ENCODE results near the gene RBP3. TPM values are rescaled to one million over a fixed set of nuclear protein-coding genes. Genes with fewer than 3 reads are reported as not detected.

RBP3 gene
- total RNA-seq, 1 experiment from 2014 or later = not detected

GRCh38 chr10:47381427-47382379 is 33.5 kb downstream of the RBP3 start:
- Histone ChIP-seq H3K9ac (ENCODE audit: low read length) (no peak overlapping the region), H3K36me3 (ENCODE audit: control insufficient read depth in 1 of 2, insufficient read depth in 2 of 2, low read length in 2 of 2) (no peaks in the 10 kb centered on the region), H3K4me1 (ENCODE audit: control insufficient read depth in 1 of 2, insufficient read depth in 2 of 2, low read length in 2 of 2) (peaks cover 18 to 20% of the 10 kb centered on the region in 2 experiments), H3K27me3 (ENCODE audit: insufficient read depth, low read length) (no peaks in the 10 kb centered on the region), H3K4me3 (replicated peaks in 1 of 2; ENCODE audit: low read depth in 1 of 2, low read length in 2 of 2) (no peak overlapping the region), H3K79me2 (ENCODE audit: insufficient read depth, low read length) (no peaks in the 10 kb centered on the region), H4K20me1 (ENCODE audit: insufficient read depth) (no peaks in the 10 kb centered on the region), H2AFZ (ENCODE audit: low read depth, low read length, poor library complexity, severe bottlenecking) (no peak overlapping the region), H3K4me2 (ENCODE audit: low read length) (no peak overlapping the region), H3K27ac (ENCODE audit: low read depth, low read length) (no peak overlapping the region), H3K9me3 (ENCODE audit: control insufficient read depth in 1 of 2, insufficient read depth in 1 of 2, low read depth in 1 of 2, low read length in 2 of 2) (no peaks in the 10 kb centered on the region), H3K9me2 (ENCODE audit: insufficient read depth) (no peaks in the 10 kb centered on the region)
- ChIA-PET RAD21 (ENCODE audit: low non-redundant PET in 1 of 2, low total read pairs in 2 of 2, uncharacterized antibody in 2 of 2, unreplicated experiment in 2 of 2) (no interaction called here), POLR2A (no interaction called here), CTCF (no interaction called here)
- BruUV-seq (replicated peaks) = no TSS peak
- no peak for DNase-seq (ENCODE audit: low read depth, low spot score)
- TF ChIP-seq RAD21 (IDR thresholded peaks at IDR 0.05; ENCODE audit: low read depth) = no peak
- TF ChIP-seq EZH2phosphoT487 (IDR thresholded peaks at IDR 0.05; ENCODE audit: borderline replicate concordance) = no peak
- TF ChIP-seq CTCF (IDR thresholded peaks at IDR 0.05 in 2 of 3, conservative IDR thresholded peaks at IDR 0.05 in 1 of 3; ENCODE audit: borderline replicate concordance in 1 of 3, insufficient read depth in 1 of 3, low read depth in 2 of 3, low read length in 2 of 3) = no peak
- no peak for ATAC-seq
- intact Hi-C loops (cut with micrococcal nuclease) = no loop called here
